Fibroblast of lung (primary cell): Measurements from ENCODE around the gene ARL6. TPM values are rescaled to one million over a fixed set of nuclear protein-coding genes. Genes with fewer than 3 reads are reported as not detected.
A peak's percentile ranks its signal among the peaks of the same experiment; 100 is the strongest.

Experiments
- DNase-seq, 2 donors: peaks; one replicate each; pipeline versions ENCODE4 v3.0.0 to v3.0.0-alpha.2; 2010; ENCODE audit warnings: low read depth in 2 of 2
- H2AFZ ChIP-seq: 2 replicates; pipeline ENCODE4 v1.5.1; 2012; ENCODE audit warnings: low read length, control low read depth, inconsistent platforms
- H3K27ac ChIP-seq: 2 replicates; pipeline ENCODE4 v1.5.1; 2011; ENCODE audit warnings: low read length, control low read depth; ENCODE audit not compliant: insufficient read depth
- H3K27me3 ChIP-seq: 2 replicates; pipeline ENCODE4 v1.5.1; 2011; ENCODE audit warnings: mild to moderate bottlenecking, low read length; ENCODE audit not compliant: control insufficient read depth, insufficient read depth
- H3K36me3 ChIP-seq: 2 replicates; pipeline ENCODE4 v1.5.1; 2011; ENCODE audit warnings: low read length; ENCODE audit not compliant: control insufficient read depth, insufficient read depth
- H3K4me1 ChIP-seq: 2 replicates; pipeline ENCODE4 v1.5.1; 2011; ENCODE audit warnings: low read length; ENCODE audit not compliant: control insufficient read depth, insufficient read depth; ENCODE audit errors: extremely low read depth
- H3K4me2 ChIP-seq: 2 replicates; pipeline ENCODE4 v1.5.1; 2011; ENCODE audit warnings: low read length, control low read depth; ENCODE audit not compliant: insufficient read depth; ENCODE audit errors: extremely low read depth
- H3K4me3 ChIP-seq, 4 experiments: fragments of 200-600 bp in 1 of 4; sonication (generic) in 1 of 4; replicated peaks in 1 of 4; 2 replicates each; pipeline ENCODE4 v1.5.1; 2011 to 2016; ENCODE audit warnings: low read length in 4 of 4, low read depth in 3 of 4, mild to moderate bottlenecking in 3 of 4, control low read depth in 2 of 4, inconsistent platforms in 1 of 4, mixed read lengths in 1 of 4; ENCODE audit not compliant: insufficient read depth in 1 of 4; ENCODE audit errors: control extremely low read depth in 1 of 4
- H3K79me2 ChIP-seq: 2 replicates; pipeline ENCODE4 v1.5.1; 2012; ENCODE audit warnings: mild to moderate bottlenecking, low read length, inconsistent platforms; ENCODE audit not compliant: control insufficient read depth, insufficient read depth
- H3K9ac ChIP-seq: 2 replicates; pipeline ENCODE4 v1.5.1; 2011; ENCODE audit warnings: mild to moderate bottlenecking, low read length, control low read depth; ENCODE audit not compliant: insufficient read depth
- H3K9me3 ChIP-seq: 2 replicates; pipeline ENCODE4 v1.5.1; 2012; ENCODE audit warnings: low read depth, low read length; ENCODE audit not compliant: control insufficient read depth, insufficient read depth
- H4K20me1 ChIP-seq: 2 replicates; pipeline ENCODE4 v1.5.1; 2011; ENCODE audit warnings: low read length; ENCODE audit not compliant: control insufficient read depth, insufficient read depth; ENCODE audit errors: extremely low read depth
- EZH2 ChIP-seq: IDR thresholded peaks from 2 replicates; pipeline ENCODE4 v1.5.1; 2012; ENCODE audit warnings: low read length, control low read depth, mild to moderate bottlenecking; ENCODE audit errors: missing control alignments
- polyA plus RNA-seq, 2 donors: library from polyadenylated mRNA; depleted of rRNA in 1 of 2; stranded (reverse) in 1 of 2; unstranded in 1 of 2; fragments of >200 nt; gene quantifications; 2 replicates each; pipeline ENCODE4 v1.2.1, GENCODE V29; 2011 to 2012; ENCODE audit warnings: missing spikeins in 1 of 2
- total RNA-seq: library from RNA; depleted of rRNA; stranded (reverse); fragments of >200 nt; gene quantifications from 2 replicates; pipeline ENCODE4 v1.2.1, GENCODE V29; 2014
- TF ChIP-seq, protein P1 (sequence below), 2 donors: IDR thresholded peaks in 1 of 2; conservative IDR thresholded peaks in 1 of 2; 1 replicate in 1 of 2; 2 replicates in 1 of 2; pipeline ENCODE4 v1.5.1; 2011 to 2012; ENCODE audit warnings: low read length in 2 of 2, control low read depth in 1 of 2, inconsistent platforms in 1 of 2, low read depth in 1 of 2, mild to moderate bottlenecking in 1 of 2

ARL6 gene
- total and polyA plus RNA-seq, 2 donors (not counting 1 experiment from before 2014, with no cell fraction given): 5.2 to 6.1 TPM

DNA sequence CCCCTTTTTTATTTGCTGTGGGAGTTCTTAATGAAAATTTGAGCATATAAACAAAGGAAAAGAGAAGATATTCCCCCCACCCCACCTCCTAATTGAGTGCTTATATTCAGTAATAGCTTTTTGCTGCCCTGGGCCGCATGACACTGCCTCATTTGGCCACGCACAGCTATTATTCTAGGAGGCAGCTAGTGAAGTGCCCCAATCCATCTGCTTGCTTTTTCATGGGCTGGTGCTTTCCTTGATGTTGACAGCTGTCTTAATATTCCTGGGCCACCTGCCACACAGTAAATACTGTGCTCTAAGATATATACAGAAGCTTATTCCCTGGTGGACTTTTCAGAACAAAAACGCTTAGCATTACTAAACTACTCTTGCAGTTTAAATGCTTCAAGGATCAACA, 53.4 kb downstream of the ARL6 start:
- Histone ChIP-seq H3K27ac (no peak overlapping the region), H3K9me3 (no peaks in the 10 kb centered on the region), H3K4me3 (no peak overlapping the region), H3K27me3 (no peaks in the 10 kb centered on the region), H3K9ac (no peak overlapping the region), H3K4me2 (no peak overlapping the region), H4K20me1 (no peaks in the 10 kb centered on the region), H2AFZ (no peak overlapping the region), H3K4me1 (no peaks in the 10 kb centered on the region), H3K79me2 (peaks cover 3% of the 10 kb centered on the region), H3K36me3 (no peaks in the 10 kb centered on the region)
- TF ChIP-seq EZH2: no peak
- TF ChIP-seq, protein P1, sequence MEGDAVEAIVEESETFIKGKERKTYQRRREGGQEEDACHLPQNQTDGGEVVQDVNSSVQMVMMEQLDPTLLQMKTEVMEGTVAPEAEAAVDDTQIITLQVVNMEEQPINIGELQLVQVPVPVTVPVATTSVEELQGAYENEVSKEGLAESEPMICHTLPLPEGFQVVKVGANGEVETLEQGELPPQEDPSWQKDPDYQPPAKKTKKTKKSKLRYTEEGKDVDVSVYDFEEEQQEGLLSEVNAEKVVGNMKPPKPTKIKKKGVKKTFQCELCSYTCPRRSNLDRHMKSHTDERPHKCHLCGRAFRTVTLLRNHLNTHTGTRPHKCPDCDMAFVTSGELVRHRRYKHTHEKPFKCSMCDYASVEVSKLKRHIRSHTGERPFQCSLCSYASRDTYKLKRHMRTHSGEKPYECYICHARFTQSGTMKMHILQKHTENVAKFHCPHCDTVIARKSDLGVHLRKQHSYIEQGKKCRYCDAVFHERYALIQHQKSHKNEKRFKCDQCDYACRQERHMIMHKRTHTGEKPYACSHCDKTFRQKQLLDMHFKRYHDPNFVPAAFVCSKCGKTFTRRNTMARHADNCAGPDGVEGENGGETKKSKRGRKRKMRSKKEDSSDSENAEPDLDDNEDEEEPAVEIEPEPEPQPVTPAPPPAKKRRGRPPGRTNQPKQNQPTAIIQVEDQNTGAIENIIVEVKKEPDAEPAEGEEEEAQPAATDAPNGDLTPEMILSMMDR (conservative IDR thresholded peaks at IDR 0.05 in 1 of 2, IDR thresholded peaks at IDR 0.05 in 1 of 2; ENCODE audit: low read depth in 1 of 2, low read length in 2 of 2): no peak
- DNase-seq: no peak

DNA sequence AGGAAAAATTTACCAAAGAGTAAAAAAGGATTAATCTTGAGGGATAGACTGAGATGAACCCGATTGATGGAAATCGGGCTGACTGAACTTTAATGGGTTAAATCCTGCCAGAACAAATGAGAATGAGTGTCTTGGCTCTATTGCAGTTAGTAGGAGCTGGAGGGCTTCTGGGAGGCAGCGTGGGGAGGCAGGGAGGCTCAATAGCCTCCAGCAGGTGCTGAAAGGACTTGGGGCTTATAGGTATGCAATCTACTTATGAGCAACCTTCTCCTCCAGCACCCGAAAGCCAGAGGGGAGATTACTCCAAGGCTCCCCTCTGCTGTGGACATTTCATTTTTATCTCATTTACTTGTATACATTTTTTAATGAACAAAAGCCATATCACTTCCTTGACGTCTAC, 56.2 kb downstream of the ARL6 start:
- Histone ChIP-seq H3K36me3 (no peaks in the 10 kb centered on the region), H3K27me3 (no peaks in the 10 kb centered on the region), H3K9ac (no peak overlapping the region), H4K20me1 (no peaks in the 10 kb centered on the region), H3K4me1 (no peaks in the 10 kb centered on the region), H2AFZ (peak overlapping the region; percentile 96), H3K4me2 (peak overlapping the region; percentile 71), H3K9me3 (no peaks in the 10 kb centered on the region), H3K4me3 (peak overlapping the region; percentile 69 to 94 (median 76)), H3K79me2 (peaks cover 14% of the 10 kb centered on the region), H3K27ac (no peak overlapping the region)
- TF ChIP-seq EZH2: no peak
- TF ChIP-seq, protein P1 (conservative IDR thresholded peaks at IDR 0.05 in 1 of 2, IDR thresholded peaks at IDR 0.05 in 1 of 2; ENCODE audit: low read depth in 1 of 2, low read length in 2 of 2): no peak
- no peak for DNase-seq

DNA sequence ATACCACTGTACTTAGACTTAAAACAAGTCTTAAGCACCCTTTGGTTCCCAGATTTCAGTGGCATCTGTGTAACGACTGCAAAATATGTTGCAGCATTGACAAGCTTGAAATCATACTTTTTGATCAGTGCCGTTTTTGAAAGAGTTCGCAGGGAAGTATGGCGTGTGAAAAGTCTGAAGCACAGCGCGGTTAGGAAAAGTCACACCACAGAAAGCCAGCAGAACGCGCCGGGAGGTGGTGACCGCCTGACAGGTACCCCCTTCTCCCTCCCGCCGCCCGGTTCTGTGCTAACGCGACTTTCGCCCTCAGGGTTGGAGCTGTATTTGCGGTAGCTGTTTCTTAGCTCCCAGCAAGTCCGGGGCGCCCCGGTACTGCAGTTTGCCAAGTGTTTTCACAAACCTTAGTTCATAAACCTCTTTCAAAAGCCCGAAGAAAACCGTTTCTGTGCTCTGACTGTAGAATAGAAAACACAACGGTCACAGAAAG, 56.8 kb downstream of the ARL6 start:
- Histone ChIP-seq H3K36me3 (no peaks in the 10 kb centered on the region), H3K9me3 (no peaks in the 10 kb centered on the region), H3K27ac (peak overlapping the region; percentile 85), H3K4me2 (peak overlapping the region; percentile 71), H4K20me1 (no peaks in the 10 kb centered on the region), H3K4me3 (peak overlapping the region; percentile 69 to 94 (median 76)), H3K4me1 (no peaks in the 10 kb centered on the region), H3K27me3 (no peaks in the 10 kb centered on the region), H3K79me2 (peaks cover 14% of the 10 kb centered on the region), H3K9ac (peak overlapping the region; percentile 89), H2AFZ (peak overlapping the region; percentile 96)
- TF ChIP-seq, protein P1 (conservative IDR thresholded peaks at IDR 0.05 in 1 of 2, IDR thresholded peaks at IDR 0.05 in 1 of 2; ENCODE audit: low read depth in 1 of 2, low read length in 2 of 2): no peak
- no peak for TF ChIP-seq EZH2
- peak; percentile 62 to 66 for DNase-seq
